Stimulated activated CD8-positive, alpha-beta memory T cell treated with anti-CD3 and anti-CD28 coated beads, Interleukin-12 subunit alpha, Interleukin-12 subunit beta, amount 100 ng/mL, for 4 hours (primary cell): Measurements from ENCODE around the gene ARHGEF40.

Experiments
- DNase-seq: peaks from one replicate; pipeline ENCODE4 v3.0.0-alpha.2; 2020; ENCODE audit warnings: low read depth

The ARHGEF40 gene

GRCh38 chr14:21083565-21084325, 13.6 kb downstream of the ARHGEF40 start:
- DNase-seq: no peak

GRCh38 chr14:21084396-21084795, 14.3 kb downstream of the ARHGEF40 start:
- no peak for DNase-seq

- DNase-seq: no peak
Observed at GRCh38 chr14:21084998-21085853, 15.1 kb downstream of the ARHGEF40 start.

- no peak for DNase-seq
Observed at GRCh38 chr14:21086908-21087293, 16.8 kb downstream of the ARHGEF40 start.

- no peak for DNase-seq
Observed at GRCh38 chr14:21087294-21088091, 17.4 kb downstream of the ARHGEF40 start.

- DNase-seq: no peak
Observed at GRCh38 chr14:21088687-21089086, 18.6 kb downstream of the ARHGEF40 start.

- DNase-seq: no peak
Observed at GRCh38 chr14:21089271-21089670, 19.2 kb downstream of the ARHGEF40 start.

GRCh38 chr14:21089877-21090193, 19.7 kb downstream of the ARHGEF40 start:
- DNase-seq: no peak

GRCh38 chr14:21090194-21090939, 20.3 kb downstream of the ARHGEF40 start:
- no peak for DNase-seq

- DNase-seq: no peak
Observed at GRCh38 chr14:21090940-21091663, 21.0 kb downstream of the ARHGEF40 start.

GRCh38 chr14:21091821-21092272, 21.7 kb downstream of the ARHGEF40 start:
- DNase-seq: no peak

GRCh38 chr14:21092273-21093011, 22.3 kb downstream of the ARHGEF40 start:
- peak; percentile 77 for DNase-seq

- DNase-seq: no peak
Observed at GRCh38 chr14:21093018-21093417, 22.9 kb downstream of the ARHGEF40 start.

GRCh38 chr14:21093769-21094681, 23.9 kb downstream of the ARHGEF40 start:
- DNase-seq: no peak

- no peak for DNase-seq
Observed at GRCh38 chr14:21095430-21096205, 25.5 kb downstream of the ARHGEF40 start.

- DNase-seq: no peak
Observed at GRCh38 chr14:21096438-21096837, 26.3 kb downstream of the ARHGEF40 start.

GRCh38 chr14:21096978-21097635, 27.0 kb downstream of the ARHGEF40 start:
- DNase-seq: no peak

- DNase-seq: no peak
Observed at GRCh38 chr14:21097636-21098075, 27.6 kb downstream of the ARHGEF40 start.
